ENCODE data around the gene SLC37A1.

SLC37A1 gene

GRCh38 chr21:42563261-42563660 is 49.6 kb downstream of the SLC37A1 start:
- no peak for DNase-seq (ENCODE audit: low spot score)

- no peak for DNase-seq (ENCODE audit: low spot score)
These were observed 50.0 kb downstream of the SLC37A1 start for GRCh38 chr21:42563686-42564085.

- no peak for DNase-seq (ENCODE audit: low spot score)
These were observed 50.9 kb downstream of the SLC37A1 start for GRCh38 chr21:42564561-42564971.

DNA sequence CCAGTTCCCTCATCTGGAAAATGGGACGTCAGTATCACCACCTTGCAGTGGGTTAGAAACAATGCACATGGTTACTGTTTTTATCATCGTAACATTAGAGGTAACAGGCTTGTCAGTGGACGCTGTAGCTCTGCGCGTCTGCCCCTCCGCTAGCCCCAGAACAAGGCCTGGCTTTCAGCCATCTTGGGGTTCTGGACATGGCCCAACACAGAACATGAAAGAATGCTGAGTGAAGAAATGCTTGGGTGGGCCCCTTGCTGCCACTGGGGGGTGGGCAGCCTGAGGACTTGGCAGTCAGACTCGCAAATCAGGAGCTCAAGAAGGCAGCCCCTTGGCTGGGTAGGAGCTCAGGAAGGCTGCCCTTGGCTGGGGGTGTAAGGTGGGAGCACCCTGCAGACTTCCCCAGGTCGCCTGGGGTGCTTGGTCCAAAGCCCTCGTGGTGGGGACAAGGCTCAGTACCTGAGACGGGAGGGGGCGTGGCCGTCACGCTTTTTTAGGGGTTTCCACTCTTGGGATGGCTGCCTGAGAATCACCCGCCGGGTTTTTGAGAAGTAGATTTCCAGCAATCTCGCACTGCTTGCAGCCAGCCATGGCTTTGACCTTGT is 51.7 kb downstream of the SLC37A1 start:
- DNase-seq (ENCODE audit: low spot score) = no peak

DNA sequence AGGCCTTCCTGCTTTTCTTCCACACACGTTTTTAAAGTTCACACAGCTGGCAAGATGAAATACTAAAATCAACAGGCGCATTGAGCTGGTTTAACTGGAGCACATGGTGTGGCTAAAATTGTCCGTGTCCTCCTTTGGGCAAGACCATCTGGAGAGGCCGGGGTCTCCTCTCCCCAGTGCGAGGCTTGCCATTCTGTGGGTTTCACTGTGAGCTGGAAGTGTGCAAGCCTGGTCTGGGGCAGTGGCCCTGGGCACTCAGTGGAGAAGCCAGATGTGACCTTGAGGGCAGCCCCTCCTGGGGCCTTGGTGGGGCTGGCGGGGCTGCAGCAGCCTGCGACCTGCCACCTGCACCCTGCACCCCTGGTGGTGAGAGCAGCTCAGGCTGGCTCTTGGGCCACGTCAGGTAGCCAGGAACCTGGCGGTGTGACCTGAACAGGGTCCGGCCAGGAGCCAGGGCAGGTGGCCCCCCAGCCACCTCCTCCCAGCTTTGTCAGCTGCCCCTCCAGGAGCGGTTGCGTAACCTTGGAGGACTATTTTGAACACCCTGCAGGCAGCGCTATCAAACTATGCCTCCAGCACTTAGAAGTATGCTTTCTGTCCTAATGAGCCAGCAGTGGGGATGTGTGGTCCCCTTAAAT is 52.4 kb downstream of the SLC37A1 start:
- DNase-seq (ENCODE audit: low spot score) = no peak

DNA sequence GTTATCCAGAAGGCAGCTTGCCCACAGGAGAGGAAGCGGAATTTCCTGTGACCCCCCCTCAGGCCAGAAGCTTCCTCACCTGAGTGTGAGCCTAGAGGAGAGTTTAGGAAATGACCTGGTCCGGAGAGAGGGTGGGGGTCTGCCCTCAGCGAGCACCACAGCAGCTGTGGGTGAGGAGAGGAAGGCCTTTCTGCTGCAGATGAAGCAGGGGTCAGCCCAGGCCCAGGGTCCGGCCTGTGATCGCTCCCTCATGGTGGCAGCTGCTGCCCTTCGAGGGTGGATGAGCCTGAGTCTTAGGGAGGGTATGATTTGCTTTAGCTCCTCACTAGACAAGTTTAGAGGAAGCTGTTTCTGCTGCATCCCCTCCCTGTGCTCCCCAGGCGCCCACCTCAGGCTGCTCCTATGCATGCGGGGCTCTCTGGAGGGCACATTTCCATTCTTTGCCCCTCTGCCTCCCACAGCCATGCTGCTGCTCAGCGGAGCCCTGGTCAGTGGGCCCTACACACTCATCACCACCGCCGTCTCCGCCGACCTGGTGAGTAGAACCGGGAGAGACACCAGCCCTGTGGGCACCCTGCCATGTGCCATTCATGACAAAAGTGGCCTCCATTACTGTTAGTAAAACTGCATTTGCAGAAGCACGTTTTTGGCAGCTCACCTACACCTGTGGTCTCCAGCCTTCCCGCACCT is 53.0 kb downstream of the SLC37A1 start:
- no peak for DNase-seq (ENCODE audit: low spot score)

DNA sequence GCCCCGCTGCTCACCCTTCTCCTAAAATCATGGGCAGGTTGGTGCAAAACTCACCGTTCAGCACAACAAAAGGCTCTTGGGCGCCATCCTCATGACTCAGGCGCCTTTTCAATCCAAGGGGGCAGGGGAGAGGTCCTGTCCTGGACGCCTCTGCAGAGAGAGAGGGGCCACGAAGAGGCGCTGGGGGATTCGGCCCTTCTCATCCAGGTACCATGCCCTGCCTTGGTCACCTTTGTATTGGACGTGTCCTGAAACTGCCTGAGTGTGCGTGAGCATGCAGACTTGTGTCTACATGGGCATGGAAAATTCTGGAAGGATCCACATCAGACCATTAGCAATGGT is 53.5 kb downstream of the SLC37A1 start:
- DNase-seq (ENCODE audit: low spot score) = no peak

- no peak for DNase-seq (ENCODE audit: low spot score)
These were observed 54.2 kb downstream of the SLC37A1 start for GRCh38 chr21:42567861-42568260.

DNA sequence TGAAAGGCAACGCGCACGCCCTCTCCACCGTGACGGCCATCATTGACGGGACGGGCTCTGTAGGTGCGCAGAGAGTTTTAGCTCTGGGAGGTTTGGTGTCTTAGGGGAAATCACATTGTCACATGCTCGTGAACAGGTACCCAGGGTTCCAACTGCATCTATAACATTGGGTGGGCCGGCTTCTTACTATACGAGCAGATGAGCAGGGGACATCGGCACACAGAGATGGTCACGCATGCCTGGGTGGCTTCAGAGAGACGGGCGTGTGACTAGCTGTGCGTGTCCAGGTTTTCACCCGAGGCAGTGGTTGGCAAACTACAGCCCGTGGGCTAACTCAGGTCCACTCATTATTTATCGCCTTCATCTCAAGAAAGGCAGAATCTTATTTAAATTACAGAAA is 54.7 kb downstream of the SLC37A1 start:
- no peak for DNase-seq (ENCODE audit: low spot score)

GRCh38 chr21:42568866-42569731 is 55.4 kb downstream of the SLC37A1 start:
- no peak for DNase-seq (ENCODE audit: low spot score)

DNA sequence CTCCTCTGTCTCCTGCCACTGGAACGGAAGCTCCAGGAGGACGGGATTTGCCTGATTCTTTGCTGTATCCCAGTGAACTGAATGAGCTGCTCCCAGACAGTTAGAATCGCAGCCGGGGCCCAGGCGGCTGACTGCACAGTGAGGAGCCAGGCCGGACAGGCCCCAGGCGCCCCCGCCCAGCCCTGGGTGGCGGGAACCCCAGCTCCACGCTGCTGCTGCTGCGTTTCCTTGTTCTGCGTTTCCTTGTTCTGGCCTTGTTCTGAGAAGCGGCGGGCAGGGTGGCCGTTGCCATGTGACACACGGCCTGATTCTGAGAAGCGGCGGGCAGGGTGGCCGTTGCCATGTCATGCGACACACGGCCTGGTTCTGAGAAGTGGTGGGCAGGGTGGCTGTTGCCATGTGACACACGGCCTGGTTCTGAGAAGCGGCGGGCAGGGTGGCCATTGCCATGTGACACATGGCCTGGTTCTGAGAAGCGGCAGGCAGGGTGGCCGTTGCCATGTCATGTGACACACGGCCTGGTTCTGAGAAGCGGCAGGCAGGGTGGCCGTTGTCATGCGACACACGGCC is 56.2 kb downstream of the SLC37A1 start:
- no peak for DNase-seq (ENCODE audit: low spot score)

GRCh38 chr21:42570362-42570761 is 56.7 kb downstream of the SLC37A1 start:
- DNase-seq (ENCODE audit: low spot score) = no peak

DNA sequence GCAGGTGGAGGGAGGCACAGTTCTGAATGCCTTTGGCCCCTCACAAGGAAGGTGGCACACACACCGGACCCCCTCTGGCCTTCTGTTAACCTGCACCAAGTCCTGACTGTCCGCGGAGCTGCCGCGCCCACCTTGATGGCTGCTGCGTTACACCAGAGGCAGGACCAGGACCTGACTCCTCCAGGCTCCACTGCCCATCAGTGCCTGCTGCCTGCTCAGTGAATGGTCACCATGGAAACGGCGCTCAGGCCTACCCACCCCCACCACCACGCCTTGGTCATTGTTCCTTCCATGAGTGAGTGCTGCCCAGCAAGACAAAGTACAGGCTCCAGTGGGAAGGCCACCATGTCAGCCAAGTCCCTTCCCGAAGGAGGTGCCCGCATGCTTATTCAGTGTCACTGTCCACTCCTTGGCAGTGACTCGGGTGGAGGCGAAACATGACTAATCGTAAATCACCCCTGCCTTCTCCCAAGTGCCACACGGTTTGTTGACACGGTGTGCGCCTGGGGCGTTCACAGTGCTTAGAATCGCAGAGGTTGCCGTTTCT is 57.3 kb downstream of the SLC37A1 start:
- DNase-seq (ENCODE audit: low spot score) = no peak

- DNase-seq (ENCODE audit: low spot score) = no peak
These were observed 57.9 kb downstream of the SLC37A1 start for GRCh38 chr21:42571391-42572150.

DNA sequence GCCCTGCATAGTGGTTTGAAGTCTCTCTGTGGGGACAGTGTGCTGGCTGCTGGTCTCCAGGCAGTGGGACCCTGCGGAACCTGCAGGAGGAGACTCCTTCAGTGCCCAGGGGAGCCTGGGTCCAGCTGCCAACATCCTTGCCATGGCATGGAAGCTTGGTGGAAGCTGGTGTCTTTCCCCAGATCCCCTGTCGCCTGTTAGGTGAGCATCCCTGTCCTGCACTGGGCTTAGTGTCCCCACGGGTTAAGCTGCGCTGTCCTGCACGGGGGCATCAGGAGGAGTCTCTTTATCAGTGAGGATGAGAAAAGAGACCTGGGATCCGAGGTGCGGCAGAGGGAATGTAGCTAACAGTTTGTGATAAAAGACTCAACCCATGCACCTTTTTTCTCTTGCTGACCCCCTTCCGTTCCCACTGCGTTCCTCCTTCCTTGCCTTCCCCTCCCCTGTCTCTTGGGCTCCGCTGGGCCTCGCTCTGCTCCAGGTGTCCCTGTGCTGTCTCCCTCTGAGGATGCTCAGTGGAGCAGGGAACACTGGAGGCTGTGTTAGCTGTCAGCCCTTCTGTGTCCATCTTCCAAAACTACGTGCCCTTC is 59.3 kb downstream of the SLC37A1 start:
- no peak for DNase-seq (ENCODE audit: low spot score)

GRCh38 chr21:42574234-42575027 is 60.8 kb downstream of the SLC37A1 start:
- no peak for DNase-seq (ENCODE audit: low spot score)

GRCh38 chr21:42575111-42575510 is 61.5 kb downstream of the SLC37A1 start:
- no peak for DNase-seq (ENCODE audit: low spot score)

GRCh38 chr21:42576639-42577038 is 63.0 kb downstream of the SLC37A1 start:
- no peak for DNase-seq (ENCODE audit: low spot score)

- DNase-seq (ENCODE audit: low spot score) = no peak
These were observed 64.4 kb downstream of the SLC37A1 start for GRCh38 chr21:42578034-42578433.
